Activated naive CD4-positive, alpha-beta T cell treated with Interleukin-2 at 50 U/mL for 16 hours (primary cell): ENCODE results near the gene DOCK1.

Experiments used
- DNase-seq: peaks from one replicate; pipeline ENCODE4 v3.0.0-alpha.2; 2020

DOCK1 gene

GRCh38 chr10:127043301-127043700, 138.1 kb downstream of the DOCK1 start:
- DNase-seq: no peak

- DNase-seq: no peak
Observed at GRCh38 chr10:127044186-127044585, 139.0 kb downstream of the DOCK1 start.

DNA sequence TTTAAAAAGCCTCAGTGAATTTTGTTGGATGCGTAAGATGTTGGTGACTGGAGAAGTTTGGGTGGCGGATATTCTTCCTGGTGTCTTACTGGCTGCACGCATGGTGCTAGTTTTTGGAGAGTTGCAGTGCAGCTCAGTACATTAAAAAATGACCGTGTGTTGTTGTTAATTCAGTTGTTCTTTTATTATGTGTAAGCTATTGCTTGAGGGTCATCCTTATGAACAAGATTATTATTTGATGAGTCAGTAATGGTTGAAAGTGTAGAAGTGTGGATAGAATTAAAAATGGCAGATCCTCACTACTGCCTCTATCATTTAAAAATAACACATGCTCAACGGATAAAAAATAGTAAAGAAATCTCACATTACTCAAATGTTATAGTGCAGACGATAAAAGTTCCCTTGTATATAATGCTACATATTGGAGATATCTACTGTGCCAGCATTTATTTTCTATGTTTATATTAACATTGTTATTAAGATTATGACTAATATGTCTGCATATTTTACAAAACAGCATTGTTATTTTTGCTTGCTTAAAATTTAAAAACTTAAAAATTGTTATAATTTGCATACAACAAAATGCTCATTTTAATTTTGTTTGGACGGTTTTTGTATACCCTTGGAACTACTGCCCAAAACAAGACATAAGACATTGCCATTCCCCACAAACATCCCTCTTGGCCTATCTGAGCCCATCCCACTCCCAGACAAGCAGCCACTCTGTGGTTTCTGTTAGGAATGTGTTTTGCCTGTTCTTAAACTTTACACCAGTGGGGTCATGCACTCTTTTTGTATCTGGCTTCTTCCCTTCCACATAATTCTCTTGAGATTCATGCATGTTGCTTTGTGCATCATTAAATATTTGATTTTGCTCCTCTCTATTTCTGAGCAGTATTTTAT, 142.0 kb downstream of the DOCK1 start:
- no peak for DNase-seq

- DNase-seq: no peak
Observed at GRCh38 chr10:127047878-127048238, 142.6 kb downstream of the DOCK1 start.

DNA sequence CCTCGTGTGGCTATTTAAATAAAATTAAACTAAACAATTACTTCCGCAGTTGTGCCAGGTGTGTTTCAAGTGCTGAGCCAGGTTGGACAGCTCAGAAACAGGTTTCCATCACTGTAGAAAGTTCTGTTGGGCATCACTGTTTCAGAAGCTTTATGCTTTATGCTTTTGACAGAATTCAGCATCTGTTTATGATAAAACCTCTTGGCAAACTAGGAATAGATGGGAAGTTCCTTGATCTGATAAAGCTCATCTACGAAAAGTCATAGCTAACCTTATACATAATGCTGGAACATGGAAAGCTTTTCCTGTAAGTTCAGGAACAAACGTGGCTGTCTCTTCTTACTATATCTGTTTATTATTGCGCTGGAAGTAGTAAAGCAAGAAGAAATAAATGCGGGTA, 143.4 kb downstream of the DOCK1 start:
- DNase-seq: no peak

DNA sequence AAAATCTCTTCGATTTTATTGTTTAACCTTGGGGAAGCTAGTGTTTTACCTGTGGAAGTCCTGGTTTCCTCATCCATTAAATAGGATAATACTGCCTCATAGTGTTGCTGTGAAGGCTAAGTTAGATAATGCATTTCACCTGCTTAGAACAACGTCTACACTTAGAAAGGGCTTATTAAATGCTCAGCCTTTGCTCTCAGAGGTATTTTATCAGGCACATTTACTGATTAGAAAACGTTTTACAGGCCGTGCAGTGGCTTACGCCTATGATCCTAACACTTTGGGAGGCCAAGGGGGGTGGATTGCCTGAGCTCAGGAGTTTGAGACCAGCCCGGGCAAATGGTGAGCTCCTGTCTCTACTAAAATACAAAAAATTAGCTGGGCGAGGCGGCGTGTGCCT, 146.8 kb downstream of the DOCK1 start:
- no peak for DNase-seq

- DNase-seq: no peak
Observed at GRCh38 chr10:127055263-127055662, 150.0 kb downstream of the DOCK1 start.

DNA sequence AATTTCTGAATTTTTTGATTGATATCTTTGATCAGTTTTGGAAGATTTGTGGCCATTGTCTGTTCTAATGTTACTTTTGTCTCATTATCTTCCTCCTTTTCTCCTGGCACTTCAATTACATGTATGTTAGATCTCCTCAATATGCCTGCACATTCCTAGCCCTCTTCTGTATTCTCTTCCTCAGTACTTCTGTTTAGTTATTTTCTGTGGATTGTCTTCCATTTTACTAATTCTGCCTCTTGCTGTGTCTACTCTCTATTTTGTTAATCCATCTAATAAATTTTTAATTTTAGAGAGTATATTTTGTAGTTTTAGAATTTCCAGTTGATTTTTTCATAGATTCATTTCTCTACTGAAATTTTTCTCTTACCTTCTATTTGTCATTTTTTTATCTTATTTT, 154.1 kb downstream of the DOCK1 start:
- DNase-seq: no peak

DNA sequence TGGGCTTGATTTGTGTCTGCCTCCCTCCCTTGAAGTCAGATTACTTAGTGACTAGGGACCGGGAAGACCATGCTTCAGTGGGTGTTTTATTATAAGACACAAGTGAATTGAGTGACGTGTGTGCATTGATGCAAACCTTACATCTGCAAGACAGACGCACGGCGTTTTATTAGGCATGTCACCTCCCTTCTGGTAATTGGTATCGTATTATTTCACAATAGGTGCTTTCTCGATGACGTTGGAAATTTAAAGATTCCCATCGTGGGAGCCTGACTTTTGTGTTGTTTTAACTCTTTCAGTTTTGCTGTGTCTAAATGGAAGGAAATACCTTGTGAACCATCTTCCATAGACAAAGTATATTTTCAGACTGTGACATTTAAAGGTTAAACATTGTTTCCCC, 158.5 kb downstream of the DOCK1 start:
- no peak for DNase-seq

- no peak for DNase-seq
Observed at GRCh38 chr10:127064474-127064873, 159.2 kb downstream of the DOCK1 start.

- DNase-seq: no peak
Observed at GRCh38 chr10:127067542-127068194, 162.4 kb downstream of the DOCK1 start.

DNA sequence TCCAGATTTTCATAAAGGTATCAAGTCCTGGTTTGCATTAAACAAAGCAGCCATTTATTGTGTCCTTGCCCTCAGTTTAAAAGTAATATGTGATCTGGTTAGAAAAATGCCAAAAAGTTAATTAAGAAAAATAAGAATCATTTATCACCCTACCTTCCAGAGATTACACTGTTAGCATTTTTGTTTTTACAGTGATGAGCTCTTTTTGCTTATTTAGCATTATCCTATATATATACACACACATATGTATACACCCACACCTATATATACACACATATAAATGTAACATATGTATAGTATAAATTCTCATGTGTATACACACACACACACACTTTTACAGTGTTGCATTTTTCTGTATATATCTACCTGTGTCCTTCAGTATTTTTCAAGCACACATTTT, 163.3 kb downstream of the DOCK1 start:
- DNase-seq: no peak

GRCh38 chr10:127069436-127069835, 164.2 kb downstream of the DOCK1 start:
- DNase-seq: no peak

DNA sequence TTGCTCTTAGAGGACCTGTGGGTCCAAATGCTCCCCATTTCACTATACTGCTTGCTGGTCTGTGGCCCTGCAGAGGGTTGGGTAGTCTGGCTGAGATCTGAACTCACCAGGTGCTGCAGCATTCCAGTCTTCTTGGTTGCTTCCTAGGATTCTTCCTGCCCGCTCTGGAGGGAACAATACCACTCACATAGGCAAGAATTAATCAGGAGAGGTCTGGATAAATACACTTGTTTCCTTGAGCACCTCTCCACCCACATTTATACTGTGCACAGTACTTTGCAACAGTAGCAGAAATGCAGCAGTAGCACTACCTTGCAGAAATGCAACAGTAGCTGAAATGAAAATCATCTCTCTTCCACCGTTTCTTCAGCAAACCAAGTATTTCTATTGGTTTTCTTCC, 165.9 kb downstream of the DOCK1 start:
- no peak for DNase-seq

GRCh38 chr10:127073666-127074065, 168.4 kb downstream of the DOCK1 start:
- no peak for DNase-seq

- DNase-seq: no peak
Observed at GRCh38 chr10:127079392-127079791, 174.2 kb downstream of the DOCK1 start.

DNA sequence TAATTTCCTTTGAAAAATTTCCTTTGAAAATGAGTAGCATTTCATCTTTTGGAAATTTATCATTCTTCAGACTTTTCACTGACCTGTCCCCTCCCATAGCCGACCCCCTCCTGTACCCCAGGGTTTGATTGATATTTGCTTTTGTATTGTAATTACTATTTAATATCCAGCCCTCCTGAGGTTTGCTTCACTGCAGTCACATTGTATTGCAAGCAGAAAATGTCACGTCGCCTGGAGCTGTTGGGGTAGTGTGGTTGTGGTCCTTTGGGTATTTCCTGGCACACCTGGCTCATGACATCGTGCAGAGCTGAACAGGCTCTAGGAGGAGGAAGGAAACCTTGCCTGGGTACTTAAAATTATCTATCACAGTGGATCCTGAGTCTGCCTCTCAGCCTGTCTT, 175.1 kb downstream of the DOCK1 start:
- DNase-seq: no peak

DNA sequence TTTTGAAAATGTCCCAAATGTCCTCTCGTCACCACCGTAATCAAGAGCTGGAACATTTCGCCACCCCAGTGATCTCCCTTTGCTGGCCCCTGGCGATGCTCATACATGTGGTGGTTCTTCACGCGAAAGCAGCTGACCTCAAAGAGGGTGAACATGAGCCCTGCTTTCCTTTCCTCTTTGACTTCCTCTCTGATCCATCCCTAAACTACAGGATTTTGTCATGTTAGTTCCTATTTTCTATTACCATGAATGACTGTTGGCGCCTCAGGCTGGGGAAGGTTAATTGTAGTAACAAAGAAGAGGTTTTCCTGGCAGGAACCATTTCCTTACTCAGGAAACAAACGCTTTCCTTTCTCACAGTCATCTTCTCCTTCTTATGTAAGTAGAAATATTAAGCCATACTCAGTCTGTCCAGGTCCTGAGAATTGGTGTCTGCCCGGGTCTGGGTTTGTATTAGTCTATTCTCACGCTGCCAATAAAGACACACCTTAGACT, 176.7 kb downstream of the DOCK1 start:
- DNase-seq: no peak

DNA sequence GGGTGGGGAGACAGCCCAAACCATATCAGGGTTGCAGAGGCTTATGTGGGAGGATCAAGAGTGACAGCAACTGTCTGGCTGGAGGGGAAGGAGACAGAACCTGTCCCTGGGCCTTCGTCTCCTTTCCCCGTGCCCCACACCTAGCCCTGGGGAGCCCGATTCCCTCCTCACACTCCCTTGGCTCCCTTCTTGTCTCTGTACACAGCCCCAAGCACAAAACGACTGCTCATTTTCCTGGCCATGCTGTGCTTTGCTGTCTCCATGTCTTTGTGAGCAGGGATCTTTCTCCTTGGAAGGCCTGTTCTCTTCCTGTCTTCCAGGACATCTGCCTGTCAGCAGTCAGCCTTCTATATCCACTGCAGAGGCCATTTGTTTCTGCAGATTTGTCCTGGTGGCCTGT, 177.4 kb downstream of the DOCK1 start:
- DNase-seq: no peak

DNA sequence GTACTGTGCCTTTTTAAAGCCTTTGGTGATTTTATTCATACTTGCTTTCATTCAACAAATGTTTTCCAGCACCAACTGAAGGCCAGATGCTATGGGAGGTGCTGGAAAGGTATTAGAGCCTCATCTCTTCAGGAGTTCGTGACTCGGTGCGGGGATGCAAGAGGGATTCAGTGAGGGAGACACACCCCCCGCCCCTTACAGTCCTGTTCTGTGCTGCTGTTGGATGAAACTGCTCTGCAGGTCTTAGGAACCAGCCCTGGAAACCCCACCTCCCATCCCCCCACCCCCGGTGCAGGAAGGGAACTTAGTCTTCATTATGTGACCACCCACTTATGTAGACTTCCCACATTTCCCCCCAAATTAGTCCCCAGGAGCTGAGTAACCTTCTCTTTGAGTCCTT, 180.7 kb downstream of the DOCK1 start:
- no peak for DNase-seq

DNA sequence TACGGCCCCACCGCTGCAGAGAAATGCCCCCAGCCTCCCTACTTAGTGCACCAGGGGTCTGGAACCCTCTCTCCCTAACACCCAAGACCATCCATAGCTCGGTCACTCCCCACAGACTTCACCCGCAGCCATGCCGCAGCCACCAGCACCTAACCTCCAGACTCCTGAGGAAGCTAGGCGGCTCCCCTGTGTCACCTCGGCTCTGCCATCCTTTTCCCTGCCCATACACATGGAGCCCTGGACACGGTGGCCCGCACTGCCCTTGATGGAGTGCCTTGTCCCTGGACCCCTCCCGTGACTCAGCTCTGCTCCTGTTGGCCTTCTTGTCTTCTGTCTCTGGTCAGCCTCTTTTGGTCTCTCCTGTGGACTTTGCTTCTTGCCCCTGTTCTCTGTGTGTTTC, 183.7 kb downstream of the DOCK1 start:
- DNase-seq: no peak

- DNase-seq: no peak
Observed at GRCh38 chr10:127089446-127089845, 184.2 kb downstream of the DOCK1 start.

GRCh38 chr10:127090138-127090537, 184.9 kb downstream of the DOCK1 start:
- DNase-seq: no peak

DNA sequence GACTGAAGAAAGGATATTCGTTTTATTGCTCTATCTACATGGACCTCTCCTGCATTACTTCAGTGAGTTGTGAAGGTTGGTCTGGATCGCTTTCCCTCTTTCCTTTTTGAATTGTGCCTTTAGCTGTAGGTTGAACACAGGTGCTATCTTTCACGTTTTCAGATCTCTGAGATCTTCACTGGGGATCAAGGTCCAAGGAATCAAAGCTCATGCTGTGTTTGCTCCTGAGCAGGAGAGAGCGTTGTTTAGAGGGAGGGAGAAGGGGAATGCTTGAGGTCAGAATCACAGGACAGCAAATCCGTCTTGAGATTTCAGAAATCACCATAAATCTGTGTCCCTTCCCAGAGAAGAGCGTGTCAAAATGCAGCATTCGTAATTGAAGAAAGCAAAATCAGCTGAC, 186.1 kb downstream of the DOCK1 start:
- DNase-seq: no peak
